SK-N-SH (cell line): ENCODE measurements around the gene TRPM3. TPM values are rescaled to one million over a fixed set of nuclear protein-coding genes. Genes with fewer than 3 reads are reported as not detected.

Source experiments
- CTCF ChIA-PET: fragments of 300-600, 350-600 bp; formaldehyde crosslinking; extraction: SDS; loops from one replicate; lab custom pipeline; 2021; lab: Yijun Ruan, JAX
- POLR2A ChIA-PET: fragments of 350-600 bp; sonication (Branson Sonifier 250); formaldehyde crosslinking; extraction: SDS; loops from one replicate; lab custom pipeline; 2020; ENCODE audit warnings: antibody characterized with exemption, inconsistent platforms; lab: Yijun Ruan, JAX
- DNase-seq: peaks from one replicate; pipeline ENCODE4 v3.0.0; 2012
- H2AFZ ChIP-seq: fragments of 200-600 bp; sonication (generic); 2 replicates; pipeline ENCODE4 v1.8.1; 2016; ENCODE audit warnings: antibody characterized with exemption, mild to moderate bottlenecking, low read depth
- H3F3A ChIP-seq: fragments of 200-600 bp; sonication (generic); replicated peaks from 2 replicates; pipeline ENCODE3; 2016; ENCODE audit warnings: antibody characterized with exemption, mild to moderate bottlenecking; ENCODE audit not compliant: insufficient read depth
- H3K27ac ChIP-seq, 2 experiments: fragments of 200-500 bp in 1 of 2; fragments of 200-600 bp in 1 of 2; sonication (Bioruptor generic) in 1 of 2; sonication (generic), shearing (Covaris generic) in 1 of 2; 2 replicates each; pipeline versions ENCODE4 v1.5.1 to v1.6.1; 2014 to 2016; ENCODE audit warnings: low read depth in 2 of 2, inconsistent platforms in 1 of 2, low read length in 1 of 2, mild to moderate bottlenecking in 1 of 2, mixed read lengths in 1 of 2
- H3K27me3 ChIP-seq: fragments of 200-600 bp; sonication (generic), shearing (Covaris generic); 2 replicates; pipeline ENCODE4 v1.6.1; 2016; ENCODE audit warnings: mixed run types; ENCODE audit not compliant: insufficient read depth
- H3K36me3 ChIP-seq, 2 experiments: fragments of 200-500 bp in 1 of 2; fragments of 200-600 bp in 1 of 2; sonication (Bioruptor generic) in 1 of 2; sonication (generic) in 1 of 2; replicated peaks in 1 of 2; 2 replicates each; pipeline versions ENCODE3 to v1.5.1; 2014 to 2016; ENCODE audit warnings: low read length in 1 of 2, mild to moderate bottlenecking in 1 of 2; ENCODE audit not compliant: insufficient read depth in 2 of 2, control insufficient read depth in 1 of 2
- H3K4me1 ChIP-seq, 2 experiments: fragments of 200-500 bp in 1 of 2; fragments of 200-600 bp in 1 of 2; sonication (Bioruptor generic) in 1 of 2; sonication (generic), shearing (Covaris generic) in 1 of 2; 2 replicates each; pipeline versions ENCODE4 v1.5.1 to v1.6.1; 2014 to 2016; ENCODE audit warnings: low read depth in 1 of 2, low read length in 1 of 2, mixed run types in 1 of 2; ENCODE audit not compliant: insufficient read depth in 2 of 2, control insufficient read depth in 1 of 2
- H3K4me2 ChIP-seq: fragments of 200-600 bp; sonication (generic), shearing (Covaris generic); 2 replicates; pipeline ENCODE4 v1.6.1; 2017; ENCODE audit warnings: mixed run types
- H3K4me3 ChIP-seq, 2 experiments: fragments of 200-500 bp in 1 of 2; fragments of 200-600 bp in 1 of 2; sonication (Bioruptor generic) in 1 of 2; sonication (generic), shearing (Covaris generic) in 1 of 2; 2 replicates each; pipeline versions ENCODE4 v1.5.1 to v1.8.1; 2014 to 2016; ENCODE audit warnings: low read depth in 2 of 2, inconsistent platforms in 1 of 2, low read length in 1 of 2, mild to moderate bottlenecking in 1 of 2, mixed read lengths in 1 of 2, moderate library complexity in 1 of 2
- H3K79me2 ChIP-seq: fragments of 200-600 bp; sonication (generic); 2 replicates; pipeline ENCODE4 v1.8.1; 2017; ENCODE audit warnings: mild to moderate bottlenecking; ENCODE audit not compliant: insufficient read depth
- H3K9ac ChIP-seq: fragments of 200-600 bp; sonication (generic); 2 replicates; pipeline ENCODE4 v1.6.1; 2017; ENCODE audit warnings: mixed run types
- H3K9me2 ChIP-seq: fragments of 200-600 bp; sonication (generic); 2 replicates; pipeline ENCODE4 v1.6.1; 2017; ENCODE audit warnings: mixed run types
- H3K9me3 ChIP-seq: fragments of 200-600 bp; sonication (generic); 2 replicates; pipeline ENCODE4 v1.6.1; 2017; ENCODE audit warnings: mixed run types, mild to moderate bottlenecking, moderate library complexity
- H4K20me1 ChIP-seq: fragments of 200-600 bp; sonication (generic); 2 replicates; pipeline ENCODE4 v1.6.1; 2017; ENCODE audit warnings: mild to moderate bottlenecking, mixed run types; ENCODE audit not compliant: insufficient read depth
- EP300 ChIP-seq, 2 experiments: IDR thresholded peaks; 2 replicates each; pipeline versions ENCODE4 v1.4.0 to v1.6.1; 2012; ENCODE audit warnings: borderline replicate concordance in 1 of 2, low read depth in 1 of 2, low read length in 1 of 2
- FOXJ3 ChIP-seq: sonication (generic); formaldehyde crosslinking; IDR thresholded peaks from 2 replicates; pipeline ENCODE4 v1.5.1; 2020; ENCODE audit warnings: mild to moderate bottlenecking, missing genetic modification reagents
- GABPA ChIP-seq: IDR thresholded peaks from 2 replicates; pipeline ENCODE4 v1.4.0; 2012; ENCODE audit warnings: low read depth, mild to moderate bottlenecking
- JUND ChIP-seq: IDR thresholded peaks from 2 replicates; pipeline ENCODE4 v1.4.0; 2012
- MXI1 ChIP-seq: IDR thresholded peaks from 2 replicates; pipeline ENCODE4 v1.6.1; 2012; ENCODE audit warnings: mild to moderate bottlenecking, low read depth, low read length, improper control_type of control experiment
- POLR2AphosphoS5 ChIP-seq: IDR thresholded peaks from 2 replicates; pipeline ENCODE4 v1.6.1; 2012; ENCODE audit warnings: low read depth, low read length
- RCOR1 ChIP-seq: fragments of 150-350 bp; IDR thresholded peaks from 2 replicates; pipeline ENCODE4 v1.6.1; 2017; ENCODE audit warnings: antibody characterized with exemption, low read length
- TCF12 ChIP-seq: IDR thresholded peaks from 2 replicates; pipeline ENCODE4 v1.4.0; 2012
- YY1 ChIP-seq: IDR thresholded peaks from 2 replicates; pipeline ENCODE4 v1.4.0; 2012; ENCODE audit warnings: low read depth, mild to moderate bottlenecking
- WGBS: methylation state at CpG from one replicate; pipeline ENCODE4 v1.1.6; 2017; ENCODE audit warnings: low lambda C conversion rate; 5-methylcytosine and 5-hydroxymethylcytosine counted together
- polyA plus RNA-seq, 3 experiments: library from polyadenylated mRNA; depleted of rRNA; stranded (reverse); fragments of >200 nt; gene quantifications; 2 replicates each; pipeline ENCODE4 v1.2.3, GENCODE V29; 2012
- TF ChIP-seq, protein P1 (sequence below): IDR thresholded peaks from 2 replicates; pipeline ENCODE4 v1.4.0; 2012; ENCODE audit warnings: low read depth, borderline replicate concordance
- TF ChIP-seq, protein P2 (sequence below): IDR thresholded peaks from 2 replicates; pipeline ENCODE4 v1.6.1; 2012; ENCODE audit warnings: mild to moderate bottlenecking, low read depth, low read length, moderate library complexity
- TF ChIP-seq, protein P3 (sequence below): IDR thresholded peaks from 2 replicates; pipeline ENCODE4 v1.4.0; 2012; ENCODE audit warnings: low read depth, borderline replicate concordance
- TF ChIP-seq, protein P4 (sequence below): fragments of 150-350 bp; IDR thresholded peaks from 2 replicates; pipeline ENCODE4 v1.6.1; 2016; ENCODE audit warnings: mild to moderate bottlenecking, low read depth, low read length
- TF ChIP-seq, protein P5 (sequence below): fragments of 150-350 bp; IDR thresholded peaks from 2 replicates; pipeline ENCODE4 v1.6.1; 2017; ENCODE audit warnings: antibody characterized with exemption, low read length, low read depth, borderline replicate concordance
- TF ChIP-seq, protein P6 (sequence below): IDR thresholded peaks from 2 replicates; pipeline ENCODE4; 2012
- TF ChIP-seq, protein P7 (sequence below): fragments of 200-600 bp; sonication (generic); IDR thresholded peaks from 2 replicates; pipeline ENCODE4 v1.6.1; 2017; ENCODE audit warnings: antibody characterized with exemption, mild to moderate bottlenecking, moderate library complexity

Gene TRPM3
- polyA plus RNA-seq, 1 of the 3 experiments (the other 2 are of a cell fraction) = not detected

DNA sequence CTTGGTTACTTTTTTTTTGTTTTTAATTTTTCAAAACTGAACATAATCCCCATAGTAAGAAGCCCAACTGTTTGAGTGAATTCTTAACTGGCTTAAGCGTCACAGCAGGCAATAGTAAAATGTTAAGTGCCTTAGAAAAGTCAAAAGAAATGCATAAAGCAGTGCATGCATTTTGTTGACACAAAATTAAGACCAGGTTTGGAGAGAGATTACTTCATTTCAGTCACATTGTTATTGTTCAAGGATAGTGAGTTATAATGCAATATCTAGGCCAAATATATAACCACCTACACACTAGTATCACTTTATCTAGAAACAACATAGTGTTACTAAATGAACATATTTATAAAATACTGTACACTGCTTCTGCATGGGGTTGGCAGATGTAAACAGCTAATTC is 590.1 kb downstream of the TRPM3 start (continued):
- TF ChIP-seq, protein P1, sequence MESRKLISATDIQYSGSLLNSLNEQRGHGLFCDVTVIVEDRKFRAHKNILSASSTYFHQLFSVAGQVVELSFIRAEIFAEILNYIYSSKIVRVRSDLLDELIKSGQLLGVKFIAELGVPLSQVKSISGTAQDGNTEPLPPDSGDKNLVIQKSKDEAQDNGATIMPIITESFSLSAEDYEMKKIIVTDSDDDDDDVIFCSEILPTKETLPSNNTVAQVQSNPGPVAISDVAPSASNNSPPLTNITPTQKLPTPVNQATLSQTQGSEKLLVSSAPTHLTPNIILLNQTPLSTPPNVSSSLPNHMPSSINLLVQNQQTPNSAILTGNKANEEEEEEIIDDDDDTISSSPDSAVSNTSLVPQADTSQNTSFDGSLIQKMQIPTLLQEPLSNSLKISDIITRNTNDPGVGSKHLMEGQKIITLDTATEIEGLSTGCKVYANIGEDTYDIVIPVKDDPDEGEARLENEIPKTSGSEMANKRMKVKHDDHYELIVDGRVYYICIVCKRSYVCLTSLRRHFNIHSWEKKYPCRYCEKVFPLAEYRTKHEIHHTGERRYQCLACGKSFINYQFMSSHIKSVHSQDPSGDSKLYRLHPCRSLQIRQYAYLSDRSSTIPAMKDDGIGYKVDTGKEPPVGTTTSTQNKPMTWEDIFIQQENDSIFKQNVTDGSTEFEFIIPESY = no peak
- no peak for TF ChIP-seq POLR2AphosphoS5
- TF ChIP-seq YY1 = no peak
- TF ChIP-seq, protein P2, sequence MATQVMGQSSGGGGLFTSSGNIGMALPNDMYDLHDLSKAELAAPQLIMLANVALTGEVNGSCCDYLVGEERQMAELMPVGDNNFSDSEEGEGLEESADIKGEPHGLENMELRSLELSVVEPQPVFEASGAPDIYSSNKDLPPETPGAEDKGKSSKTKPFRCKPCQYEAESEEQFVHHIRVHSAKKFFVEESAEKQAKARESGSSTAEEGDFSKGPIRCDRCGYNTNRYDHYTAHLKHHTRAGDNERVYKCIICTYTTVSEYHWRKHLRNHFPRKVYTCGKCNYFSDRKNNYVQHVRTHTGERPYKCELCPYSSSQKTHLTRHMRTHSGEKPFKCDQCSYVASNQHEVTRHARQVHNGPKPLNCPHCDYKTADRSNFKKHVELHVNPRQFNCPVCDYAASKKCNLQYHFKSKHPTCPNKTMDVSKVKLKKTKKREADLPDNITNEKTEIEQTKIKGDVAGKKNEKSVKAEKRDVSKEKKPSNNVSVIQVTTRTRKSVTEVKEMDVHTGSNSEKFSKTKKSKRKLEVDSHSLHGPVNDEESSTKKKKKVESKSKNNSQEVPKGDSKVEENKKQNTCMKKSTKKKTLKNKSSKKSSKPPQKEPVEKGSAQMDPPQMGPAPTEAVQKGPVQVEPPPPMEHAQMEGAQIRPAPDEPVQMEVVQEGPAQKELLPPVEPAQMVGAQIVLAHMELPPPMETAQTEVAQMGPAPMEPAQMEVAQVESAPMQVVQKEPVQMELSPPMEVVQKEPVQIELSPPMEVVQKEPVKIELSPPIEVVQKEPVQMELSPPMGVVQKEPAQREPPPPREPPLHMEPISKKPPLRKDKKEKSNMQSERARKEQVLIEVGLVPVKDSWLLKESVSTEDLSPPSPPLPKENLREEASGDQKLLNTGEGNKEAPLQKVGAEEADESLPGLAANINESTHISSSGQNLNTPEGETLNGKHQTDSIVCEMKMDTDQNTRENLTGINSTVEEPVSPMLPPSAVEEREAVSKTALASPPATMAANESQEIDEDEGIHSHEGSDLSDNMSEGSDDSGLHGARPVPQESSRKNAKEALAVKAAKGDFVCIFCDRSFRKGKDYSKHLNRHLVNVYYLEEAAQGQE = no peak
- TF ChIP-seq, protein P3, sequence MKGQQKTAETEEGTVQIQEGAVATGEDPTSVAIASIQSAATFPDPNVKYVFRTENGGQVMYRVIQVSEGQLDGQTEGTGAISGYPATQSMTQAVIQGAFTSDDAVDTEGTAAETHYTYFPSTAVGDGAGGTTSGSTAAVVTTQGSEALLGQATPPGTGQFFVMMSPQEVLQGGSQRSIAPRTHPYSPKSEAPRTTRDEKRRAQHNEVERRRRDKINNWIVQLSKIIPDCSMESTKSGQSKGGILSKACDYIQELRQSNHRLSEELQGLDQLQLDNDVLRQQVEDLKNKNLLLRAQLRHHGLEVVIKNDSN = no peak

DNA sequence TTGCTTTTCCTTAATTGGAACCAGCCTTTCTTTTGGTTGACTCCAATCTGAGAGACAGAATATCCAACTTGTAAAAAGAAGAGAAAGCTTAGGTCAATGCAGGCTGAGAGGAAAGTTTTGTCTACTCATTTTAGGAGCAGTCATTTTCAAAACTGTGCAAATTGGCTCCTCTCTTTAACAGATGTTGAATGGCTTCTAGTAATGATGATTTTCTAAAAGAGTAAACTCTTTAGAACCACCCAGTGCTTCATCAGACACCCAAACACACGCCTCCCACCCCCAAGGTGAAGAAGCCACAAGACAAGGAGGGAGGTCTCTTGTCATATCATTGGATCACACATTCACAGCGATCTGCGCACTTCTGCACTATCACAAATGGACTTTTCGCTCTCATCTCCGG is 590.7 kb downstream of the TRPM3 start:
- Histone ChIP-seq H3K4me3 (no peak overlapping the region), H3K36me3 (no peaks in the 10 kb centered on the region), H3K4me1 (no peaks in the 10 kb centered on the region), H3K4me2 (no peak overlapping the region), H3K9me3 (no peaks in the 10 kb centered on the region), H3F3A (peaks cover 3% of the 10 kb centered on the region), H3K27ac (no peak overlapping the region), H3K79me2 (no peaks in the 10 kb centered on the region), H2AFZ (no peak overlapping the region), H4K20me1 (no peaks in the 10 kb centered on the region), H3K9me2 (no peaks in the 10 kb centered on the region), H3K27me3 (no peaks in the 10 kb centered on the region), H3K9ac (no peak overlapping the region)
- ChIA-PET POLR2A (no interaction called here), CTCF (no interaction called here)
- WGBS = 84% methylated on average over 5 of the region's 5 CpGs
- no peak for DNase-seq
- TF ChIP-seq, protein P4, sequence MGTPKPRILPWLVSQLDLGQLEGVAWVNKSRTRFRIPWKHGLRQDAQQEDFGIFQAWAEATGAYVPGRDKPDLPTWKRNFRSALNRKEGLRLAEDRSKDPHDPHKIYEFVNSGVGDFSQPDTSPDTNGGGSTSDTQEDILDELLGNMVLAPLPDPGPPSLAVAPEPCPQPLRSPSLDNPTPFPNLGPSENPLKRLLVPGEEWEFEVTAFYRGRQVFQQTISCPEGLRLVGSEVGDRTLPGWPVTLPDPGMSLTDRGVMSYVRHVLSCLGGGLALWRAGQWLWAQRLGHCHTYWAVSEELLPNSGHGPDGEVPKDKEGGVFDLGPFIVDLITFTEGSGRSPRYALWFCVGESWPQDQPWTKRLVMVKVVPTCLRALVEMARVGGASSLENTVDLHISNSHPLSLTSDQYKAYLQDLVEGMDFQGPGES = no peak
- no peak for TF ChIP-seq GABPA
- TF ChIP-seq, protein P3 = no peak
- no peak for TF ChIP-seq FOXJ3
- TF ChIP-seq JUND = no peak
- no peak for TF ChIP-seq MXI1
- TF ChIP-seq, protein P5, sequence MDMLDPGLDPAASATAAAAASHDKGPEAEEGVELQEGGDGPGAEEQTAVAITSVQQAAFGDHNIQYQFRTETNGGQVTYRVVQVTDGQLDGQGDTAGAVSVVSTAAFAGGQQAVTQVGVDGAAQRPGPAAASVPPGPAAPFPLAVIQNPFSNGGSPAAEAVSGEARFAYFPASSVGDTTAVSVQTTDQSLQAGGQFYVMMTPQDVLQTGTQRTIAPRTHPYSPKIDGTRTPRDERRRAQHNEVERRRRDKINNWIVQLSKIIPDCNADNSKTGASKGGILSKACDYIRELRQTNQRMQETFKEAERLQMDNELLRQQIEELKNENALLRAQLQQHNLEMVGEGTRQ = no peak
- TF ChIP-seq, protein P1 = no peak
- TF ChIP-seq, protein P6, sequence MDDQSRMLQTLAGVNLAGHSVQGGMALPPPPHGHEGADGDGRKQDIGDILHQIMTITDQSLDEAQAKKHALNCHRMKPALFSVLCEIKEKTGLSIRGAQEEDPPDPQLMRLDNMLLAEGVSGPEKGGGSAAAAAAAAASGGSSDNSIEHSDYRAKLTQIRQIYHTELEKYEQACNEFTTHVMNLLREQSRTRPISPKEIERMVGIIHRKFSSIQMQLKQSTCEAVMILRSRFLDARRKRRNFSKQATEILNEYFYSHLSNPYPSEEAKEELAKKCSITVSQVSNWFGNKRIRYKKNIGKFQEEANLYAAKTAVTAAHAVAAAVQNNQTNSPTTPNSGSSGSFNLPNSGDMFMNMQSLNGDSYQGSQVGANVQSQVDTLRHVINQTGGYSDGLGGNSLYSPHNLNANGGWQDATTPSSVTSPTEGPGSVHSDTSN = no peak
- TF ChIP-seq EP300 (IDR thresholded peaks at IDR 0.05; ENCODE audit: borderline replicate concordance in 1 of 2, low read depth in 1 of 2, low read length in 1 of 2) = no peak
- TF ChIP-seq, protein P7, sequence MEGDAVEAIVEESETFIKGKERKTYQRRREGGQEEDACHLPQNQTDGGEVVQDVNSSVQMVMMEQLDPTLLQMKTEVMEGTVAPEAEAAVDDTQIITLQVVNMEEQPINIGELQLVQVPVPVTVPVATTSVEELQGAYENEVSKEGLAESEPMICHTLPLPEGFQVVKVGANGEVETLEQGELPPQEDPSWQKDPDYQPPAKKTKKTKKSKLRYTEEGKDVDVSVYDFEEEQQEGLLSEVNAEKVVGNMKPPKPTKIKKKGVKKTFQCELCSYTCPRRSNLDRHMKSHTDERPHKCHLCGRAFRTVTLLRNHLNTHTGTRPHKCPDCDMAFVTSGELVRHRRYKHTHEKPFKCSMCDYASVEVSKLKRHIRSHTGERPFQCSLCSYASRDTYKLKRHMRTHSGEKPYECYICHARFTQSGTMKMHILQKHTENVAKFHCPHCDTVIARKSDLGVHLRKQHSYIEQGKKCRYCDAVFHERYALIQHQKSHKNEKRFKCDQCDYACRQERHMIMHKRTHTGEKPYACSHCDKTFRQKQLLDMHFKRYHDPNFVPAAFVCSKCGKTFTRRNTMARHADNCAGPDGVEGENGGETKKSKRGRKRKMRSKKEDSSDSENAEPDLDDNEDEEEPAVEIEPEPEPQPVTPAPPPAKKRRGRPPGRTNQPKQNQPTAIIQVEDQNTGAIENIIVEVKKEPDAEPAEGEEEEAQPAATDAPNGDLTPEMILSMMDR = no peak
- no peak for TF ChIP-seq TCF12
- no peak for TF ChIP-seq RCOR1
